Measurements from ENCODE around the gene FGD4. TPM values are rescaled to one million over a fixed set of nuclear protein-coding genes. Genes with fewer than 3 reads are reported as not detected.
A peak's percentile ranks its signal among the peaks of the same experiment; 100 is the strongest.

The FGD4 gene
- total RNA-seq, 1 experiment from 2014 or later = 54.3 TPM

DNA sequence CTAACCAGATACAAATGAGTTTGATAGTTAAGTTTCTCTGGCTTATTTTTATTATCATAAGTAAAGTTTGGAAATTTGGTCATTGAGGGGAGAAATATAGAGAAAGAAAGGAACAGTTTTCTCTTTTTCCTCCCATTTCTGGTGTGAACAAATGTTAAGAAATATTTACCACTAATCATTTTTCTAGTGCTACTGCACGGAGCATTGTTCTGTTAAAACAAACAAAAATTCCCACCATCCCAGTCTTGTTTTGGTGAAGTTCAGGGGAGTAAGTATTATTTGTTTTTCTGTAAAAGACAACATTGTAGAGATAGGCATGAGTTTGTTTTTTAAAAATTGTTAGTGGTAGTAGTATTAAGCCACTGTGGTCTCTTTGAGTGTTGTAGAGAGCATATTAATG, 135.3 kb downstream of the FGD4 start:
- Histone ChIP-seq H3K18ac (ENCODE audit: insufficient read length, low read depth, low read length) (no peak overlapping the region), H3K27ac (ENCODE audit: insufficient read length, low read depth, low read length) (no peak overlapping the region), H2BK20ac (ENCODE audit: low read depth, low read length, poor library complexity, severe bottlenecking) (no peak overlapping the region), H2BK15ac (ENCODE audit: low read depth, low read length) (no peak overlapping the region), H4K91ac (ENCODE audit: insufficient read length, low read depth, low read length) (no peak overlapping the region), H2BK12ac (ENCODE audit: insufficient read length, low read depth, low read length) (no peak overlapping the region), H4K8ac (replicated peaks; ENCODE audit: insufficient read length, low read depth, low read length) (no peak overlapping the region), H3K9me3 (ENCODE audit: control insufficient read depth, low read depth, low read length) (no peaks in the 10 kb centered on the region), H3K9ac (ENCODE audit: extremely low read depth, insufficient read length, low read length) (no peak overlapping the region), H3K79me1 (ENCODE audit: insufficient read depth, low read depth, low read length, poor library complexity, severe bottlenecking) (peaks cover 10% of the 10 kb centered on the region), H3K27me3 (ENCODE audit: insufficient read depth, low read length) (no peaks in the 10 kb centered on the region; the same call in 1 of the 2 replicates), H2AK5ac (ENCODE audit: insufficient read length, low read length) (no peak overlapping the region), H3K4me1 (ENCODE audit: insufficient read depth, low read length) (no peaks in the 10 kb centered on the region), H3K4me2 (ENCODE audit: insufficient read depth, insufficient read length, low read length) (no peak overlapping the region), H2BK5ac (ENCODE audit: insufficient read length, low read length) (no peak overlapping the region), H3K56ac (ENCODE audit: insufficient read length, low read depth, low read length) (no peak overlapping the region), H2BK120ac (ENCODE audit: low read depth, low read length, poor library complexity, severe bottlenecking) (no peak overlapping the region), H3K23me2 (ENCODE audit: insufficient read length, low read depth, low read length, poor library complexity, severe bottlenecking) (no peaks in the 10 kb centered on the region), H4K5ac (ENCODE audit: insufficient read length, low read depth, low read length) (no peak overlapping the region), H2AFZ (ENCODE audit: low read length) (no peak overlapping the region), H3K79me2 (ENCODE audit: insufficient read depth, low read length) (no peaks in the 10 kb centered on the region; the same call in 1 of the 2 replicates), H4K20me1 (ENCODE audit: control insufficient read depth, insufficient read depth, insufficient read length) (no peaks in the 10 kb centered on the region), H3T11ph (ENCODE audit: low read length) (no peak overlapping the region), H3K23ac (ENCODE audit: insufficient read length, low read depth, low read length) (no peak overlapping the region), H3K14ac (ENCODE audit: insufficient read depth, low read length) (no peak overlapping the region), H3K4ac (ENCODE audit: low read depth, low read length) (no peak overlapping the region)
- no CpG with 5 or more reads among the region's 1 CpG for WGBS (ENCODE audit: extremely low coverage, insufficient read length, low lambda C conversion rate)
- no peaks in the 10 kb centered on the region; a peak in 1 of 7 replicates for H3K36me3 Mint-ChIP-seq (ENCODE audit: insufficient read depth in 1 of 3, low read depth in 3 of 3)
- peaks cover 48% of the 10 kb centered on the region in 2 experiments for H3K4me1 Mint-ChIP-seq
- no peak overlapping the region for H3K4me3 Mint-ChIP-seq
- no peaks in the 10 kb centered on the region for H3K27me3 Mint-ChIP-seq (ENCODE audit: low read depth)
- H3K27ac Mint-ChIP-seq = peak overlapping the region in 1 of 3 experiments; percentile 73; a peak in 2 of 7 replicates
- no peaks in the 10 kb centered on the region for H3K9me3 Mint-ChIP-seq
- TF ChIP-seq, protein P1, sequence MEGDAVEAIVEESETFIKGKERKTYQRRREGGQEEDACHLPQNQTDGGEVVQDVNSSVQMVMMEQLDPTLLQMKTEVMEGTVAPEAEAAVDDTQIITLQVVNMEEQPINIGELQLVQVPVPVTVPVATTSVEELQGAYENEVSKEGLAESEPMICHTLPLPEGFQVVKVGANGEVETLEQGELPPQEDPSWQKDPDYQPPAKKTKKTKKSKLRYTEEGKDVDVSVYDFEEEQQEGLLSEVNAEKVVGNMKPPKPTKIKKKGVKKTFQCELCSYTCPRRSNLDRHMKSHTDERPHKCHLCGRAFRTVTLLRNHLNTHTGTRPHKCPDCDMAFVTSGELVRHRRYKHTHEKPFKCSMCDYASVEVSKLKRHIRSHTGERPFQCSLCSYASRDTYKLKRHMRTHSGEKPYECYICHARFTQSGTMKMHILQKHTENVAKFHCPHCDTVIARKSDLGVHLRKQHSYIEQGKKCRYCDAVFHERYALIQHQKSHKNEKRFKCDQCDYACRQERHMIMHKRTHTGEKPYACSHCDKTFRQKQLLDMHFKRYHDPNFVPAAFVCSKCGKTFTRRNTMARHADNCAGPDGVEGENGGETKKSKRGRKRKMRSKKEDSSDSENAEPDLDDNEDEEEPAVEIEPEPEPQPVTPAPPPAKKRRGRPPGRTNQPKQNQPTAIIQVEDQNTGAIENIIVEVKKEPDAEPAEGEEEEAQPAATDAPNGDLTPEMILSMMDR (conservative IDR thresholded peaks at IDR 0.05) = no peak
- no peak for DNase-seq
